WTC11 (cell line): ENCODE measurements around the gene ATOX1. TPM values are rescaled to one million over a fixed set of nuclear protein-coding genes. Genes with fewer than 3 reads are reported as not detected.
"Not testable (repeated sequence)": the region's sequence is repeated elsewhere in the genome, so short reads cannot be mapped to it uniquely, and the experiment has no call there.

Experiments
- ATAC-seq: fragments of 200-7000 bp; cut with Tn5 transposase; 2 replicates; pipeline ENCODE4 v1.10.0; 2021; ENCODE audit warnings: mild to moderate bottlenecking, moderate library complexity
- CTCF ChIA-PET: fragments of 300-600 bp; sonication (Branson Sonifier 250); formaldehyde crosslinking; loops from one replicate; lab custom pipeline; 2021; ENCODE audit warnings: antibody characterized with exemption; lab: Charles Lee
- POLR2A ChIA-PET: fragments of 350-600 bp; sonication (Branson Sonifier 250); formaldehyde crosslinking; loops from one replicate; lab custom pipeline; 2021; ENCODE audit warnings: antibody characterized with exemption; lab: Charles Lee
- DNase-seq: peaks from one replicate; pipeline ENCODE4 v3.0.0; 2021; ENCODE audit warnings: low spot score
- H3K27ac Mint-ChIP-seq: 2 replicates; pipeline ENCODE4 v1.8.0; 2021; ENCODE audit warnings: mixed read lengths
- H3K27me3 Mint-ChIP-seq: 2 replicates; pipeline ENCODE4 v1.8.0; 2021; ENCODE audit warnings: low read depth, mild to moderate bottlenecking, moderate library complexity, mixed read lengths
- H3K36me3 Mint-ChIP-seq: 2 replicates; pipeline ENCODE4 v1.8.0; 2021; ENCODE audit warnings: mixed read lengths
- H3K4me1 Mint-ChIP-seq: 2 replicates; pipeline ENCODE4 v1.8.0; 2022; ENCODE audit warnings: mixed read lengths
- H3K4me3 Mint-ChIP-seq: 2 replicates; pipeline ENCODE4 v1.8.0; 2021; ENCODE audit warnings: mild to moderate bottlenecking, moderate library complexity, mixed read lengths
- H3K9me3 Mint-ChIP-seq: 2 replicates; pipeline ENCODE4 v1.8.0; 2021; ENCODE audit warnings: mixed read lengths
- CREM ChIP-seq: sonication (generic); formaldehyde crosslinking; IDR thresholded peaks from 2 replicates; pipeline ENCODE4 v1.8.1; 2022; ENCODE audit warnings: mild to moderate bottlenecking, missing genetic modification reagents, moderate library complexity
- JAZF1 ChIP-seq: fragments of 250-450 bp; sonication (Bioruptor Pico); IDR thresholded peaks from 2 replicates; pipeline ENCODE4 v1.9.0; 2021; ENCODE audit warnings: moderate library complexity, mild to moderate bottlenecking, inconsistent platforms
- KAT7 ChIP-seq: sonication (generic); formaldehyde crosslinking; IDR thresholded peaks from 2 replicates; pipeline ENCODE4 v1.8.1; 2023; ENCODE audit warnings: missing genetic modification reagents, mild to moderate bottlenecking, borderline replicate concordance
- OVOL2 ChIP-seq: fragments of 250-450 bp; sonication (Bioruptor Pico); IDR thresholded peaks from 2 replicates; pipeline ENCODE4 v1.9.0; 2021; ENCODE audit warnings: mild to moderate bottlenecking, borderline replicate concordance
- PRRX2 ChIP-seq: fragments of 250-450 bp; sonication (Bioruptor Pico); IDR thresholded peaks from 2 replicates; pipeline ENCODE4 v1.8.0; 2021; ENCODE audit warnings: mild to moderate bottlenecking
- RORB ChIP-seq: fragments of 250-450 bp; sonication (Bioruptor Pico); IDR thresholded peaks from 2 replicates; pipeline ENCODE4 v1.9.0; 2021; ENCODE audit warnings: mild to moderate bottlenecking
- SMAD4 ChIP-seq: sonication (generic); formaldehyde crosslinking; IDR thresholded peaks from 2 replicates; pipeline ENCODE4 v1.8.0; 2022; ENCODE audit warnings: mild to moderate bottlenecking, missing genetic modification reagents
- TCF7 ChIP-seq: sonication (generic); formaldehyde crosslinking; IDR thresholded peaks from 2 replicates; pipeline ENCODE4 v1.8.0; 2022; ENCODE audit warnings: mild to moderate bottlenecking, low read depth, missing genetic modification reagents, moderate library complexity
- TP53 ChIP-seq: sonication (generic); formaldehyde crosslinking; IDR thresholded peaks from 2 replicates; pipeline ENCODE4 v1.8.1; 2023; ENCODE audit warnings: mild to moderate bottlenecking, missing genetic modification reagents
- ZNF219 ChIP-seq: sonication (generic); formaldehyde crosslinking; IDR thresholded peaks from 2 replicates; pipeline ENCODE4 v1.8.0; 2023; ENCODE audit warnings: missing genetic modification reagents, mild to moderate bottlenecking, borderline replicate concordance
- ZNF263 ChIP-seq: sonication (generic); formaldehyde crosslinking; IDR thresholded peaks from 2 replicates; pipeline ENCODE4 v1.8.1; 2022; ENCODE audit warnings: low read depth, mild to moderate bottlenecking, moderate library complexity, missing genetic modification reagents
- ZNF512 ChIP-seq: sonication (generic); formaldehyde crosslinking; IDR thresholded peaks from 2 replicates; pipeline ENCODE4 v1.8.1; 2022; ENCODE audit warnings: missing genetic modification reagents, borderline replicate concordance
- ZNF532 ChIP-seq: fragments of 250-450 bp; sonication (Bioruptor Pico); IDR thresholded peaks from 2 replicates; pipeline ENCODE4 v1.9.0; 2021; ENCODE audit warnings: mild to moderate bottlenecking, borderline replicate concordance
- total RNA-seq: library from RNA; stranded (reverse); gene quantifications from 3 replicates; pipeline ENCODE4 v1.2.3, GENCODE V29; 2021
- TF ChIP-seq, protein P1 (sequence below): sonication (generic); formaldehyde crosslinking; conservative IDR thresholded peaks from 2 replicates; pipeline ENCODE4 v1.8.1; 2022; ENCODE audit warnings: mild to moderate bottlenecking, missing genetic modification reagents
- TF ChIP-seq, protein P2 (sequence below): sonication (generic); formaldehyde crosslinking; IDR thresholded peaks from 2 replicates; pipeline ENCODE4 v1.8.0; 2023; ENCODE audit warnings: mild to moderate bottlenecking, missing genetic modification reagents
- TF ChIP-seq, protein P3 (sequence below): fragments of 250-450 bp; sonication (Bioruptor Pico); IDR thresholded peaks from 2 replicates; pipeline ENCODE4 v1.8.0; 2021; ENCODE audit warnings: mild to moderate bottlenecking
- TF ChIP-seq, protein P4 (sequence below): sonication (generic); formaldehyde crosslinking; IDR thresholded peaks from 2 replicates; pipeline ENCODE4 v1.8.1; 2023; ENCODE audit warnings: mild to moderate bottlenecking, missing genetic modification reagents, moderate library complexity
- TF ChIP-seq, protein P5 (sequence below): sonication (generic); formaldehyde crosslinking; IDR thresholded peaks from 2 replicates; pipeline ENCODE4 v1.8.1; 2022; ENCODE audit warnings: mild to moderate bottlenecking, moderate library complexity, missing genetic modification reagents

The ATOX1 gene
- total RNA-seq, 1 experiment from 2014 or later = 76.4 TPM

GRCh38 chr5:151784141-151784540, 25.7 kb upstream of the ATOX1 start:
- no peak overlapping the region for H3K4me3 Mint-ChIP-seq
- H3K27ac Mint-ChIP-seq = no peak overlapping the region
- no peaks in the 10 kb centered on the region for H3K9me3 Mint-ChIP-seq
- POLR2A ChIA-PET = interaction anchor here (0.8 kb wide), 1 partner anchor 13 kb away, joined by 3 read pairs; the partner anchor contains the start of gene G3BP1
- no peaks in the 10 kb centered on the region for H3K27me3 Mint-ChIP-seq
- peaks cover 22% of the 10 kb centered on the region for H3K36me3 Mint-ChIP-seq
- TF ChIP-seq CREM = no peak
- TF ChIP-seq ZNF532 (CRISPR knock-in tag) = no peak
- TF ChIP-seq TCF7 (CRISPR knock-in tag) = no peak
- no peak for TF ChIP-seq SMAD4 (CRISPR knock-in tag)
- TF ChIP-seq, protein P1, sequence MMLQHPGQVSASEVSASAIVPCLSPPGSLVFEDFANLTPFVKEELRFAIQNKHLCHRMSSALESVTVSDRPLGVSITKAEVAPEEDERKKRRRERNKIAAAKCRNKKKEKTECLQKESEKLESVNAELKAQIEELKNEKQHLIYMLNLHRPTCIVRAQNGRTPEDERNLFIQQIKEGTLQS = no peak
- DNase-seq (no peak), ATAC-seq (no peak)
- H3K4me1 Mint-ChIP-seq = peaks cover 64% of the 10 kb centered on the region
- CTCF ChIA-PET = interaction anchor here (1.5 kb wide), 1 partner anchor 13 kb away, joined by 4 read pairs; no protein-coding TSS in a partner anchor

GRCh38 chr5:151783664-151784063, 25.2 kb upstream of the ATOX1 start:
- H3K27me3 Mint-ChIP-seq, ATAC-seq, H3K9me3 Mint-ChIP-seq, H3K4me3 Mint-ChIP-seq, DNase-seq: not testable (repeated sequence)
- peaks cover 69% of the 10 kb centered on the region for H3K4me1 Mint-ChIP-seq
- H3K27ac Mint-ChIP-seq = 0 out of 2 replicates have a peak overlapping the region, but pooled peaks have one; percentile 27
- ChIA-PET CTCF (interaction anchor here (1.5 kb wide), 1 partner anchor 13 kb away, joined by 4 read pairs; no protein-coding TSS in a partner anchor), POLR2A (interaction anchor here (0.8 kb wide), 1 partner anchor 12 kb away, joined by 3 read pairs; the partner anchor contains the start of gene G3BP1)
- H3K36me3 Mint-ChIP-seq = peaks cover 22% of the 10 kb centered on the region

DNA sequence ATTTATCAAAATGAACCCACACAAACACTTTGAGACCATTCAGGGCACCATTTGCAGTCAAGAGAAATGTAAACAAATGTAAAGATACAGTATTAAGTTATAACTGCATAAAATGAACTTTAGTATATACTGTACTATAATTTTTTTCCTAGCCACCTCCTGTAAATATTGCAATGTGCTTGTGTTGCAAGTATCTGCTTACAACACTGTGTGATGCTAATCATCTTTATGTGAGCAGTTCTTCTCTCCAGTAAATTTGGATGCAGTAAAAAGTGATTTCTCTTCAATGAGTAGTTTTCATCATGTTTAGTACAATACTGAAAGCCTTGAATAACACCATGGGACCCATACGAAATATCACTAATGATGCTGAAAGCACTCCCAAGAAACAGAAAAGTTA, 22.8 kb upstream of the ATOX1 start:
- H3K27me3 Mint-ChIP-seq = no peaks in the 10 kb centered on the region
- ATAC-seq (no peak), DNase-seq (no peak)
- ChIA-PET CTCF (interaction anchor here (1.2 to 1.4 kb wide), 2 partner anchors 10 to 44 kb away, joined by 3 to 4 read pairs; no protein-coding TSS in a partner anchor), POLR2A (no interaction called here)
- H3K4me1 Mint-ChIP-seq = peaks cover 84% of the 10 kb centered on the region
- H3K9me3 Mint-ChIP-seq = no peaks in the 10 kb centered on the region
- no peak overlapping the region; the same call in 1 of the 2 replicates for H3K4me3 Mint-ChIP-seq
- H3K36me3 Mint-ChIP-seq = peaks cover 22% of the 10 kb centered on the region
- H3K27ac Mint-ChIP-seq = no peak overlapping the region
- TF ChIP-seq, protein P1 = no peak
- TF ChIP-seq RORB (CRISPR knock-in tag) = no peak
- TF ChIP-seq TP53 (CRISPR knock-in tag) = no peak
- TF ChIP-seq OVOL2 = no peak
- no peak for TF ChIP-seq ZNF263 (CRISPR knock-in tag)
- TF ChIP-seq JAZF1 (CRISPR knock-in tag) = no peak
- TF ChIP-seq, protein P2, sequence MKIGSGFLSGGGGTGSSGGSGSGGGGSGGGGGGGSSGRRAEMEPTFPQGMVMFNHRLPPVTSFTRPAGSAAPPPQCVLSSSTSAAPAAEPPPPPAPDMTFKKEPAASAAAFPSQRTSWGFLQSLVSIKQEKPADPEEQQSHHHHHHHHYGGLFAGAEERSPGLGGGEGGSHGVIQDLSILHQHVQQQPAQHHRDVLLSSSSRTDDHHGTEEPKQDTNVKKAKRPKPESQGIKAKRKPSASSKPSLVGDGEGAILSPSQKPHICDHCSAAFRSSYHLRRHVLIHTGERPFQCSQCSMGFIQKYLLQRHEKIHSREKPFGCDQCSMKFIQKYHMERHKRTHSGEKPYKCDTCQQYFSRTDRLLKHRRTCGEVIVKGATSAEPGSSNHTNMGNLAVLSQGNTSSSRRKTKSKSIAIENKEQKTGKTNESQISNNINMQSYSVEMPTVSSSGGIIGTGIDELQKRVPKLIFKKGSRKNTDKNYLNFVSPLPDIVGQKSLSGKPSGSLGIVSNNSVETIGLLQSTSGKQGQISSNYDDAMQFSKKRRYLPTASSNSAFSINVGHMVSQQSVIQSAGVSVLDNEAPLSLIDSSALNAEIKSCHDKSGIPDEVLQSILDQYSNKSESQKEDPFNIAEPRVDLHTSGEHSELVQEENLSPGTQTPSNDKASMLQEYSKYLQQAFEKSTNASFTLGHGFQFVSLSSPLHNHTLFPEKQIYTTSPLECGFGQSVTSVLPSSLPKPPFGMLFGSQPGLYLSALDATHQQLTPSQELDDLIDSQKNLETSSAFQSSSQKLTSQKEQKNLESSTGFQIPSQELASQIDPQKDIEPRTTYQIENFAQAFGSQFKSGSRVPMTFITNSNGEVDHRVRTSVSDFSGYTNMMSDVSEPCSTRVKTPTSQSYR (CRISPR knock-in tag) = no peak
- TF ChIP-seq, protein P3, sequence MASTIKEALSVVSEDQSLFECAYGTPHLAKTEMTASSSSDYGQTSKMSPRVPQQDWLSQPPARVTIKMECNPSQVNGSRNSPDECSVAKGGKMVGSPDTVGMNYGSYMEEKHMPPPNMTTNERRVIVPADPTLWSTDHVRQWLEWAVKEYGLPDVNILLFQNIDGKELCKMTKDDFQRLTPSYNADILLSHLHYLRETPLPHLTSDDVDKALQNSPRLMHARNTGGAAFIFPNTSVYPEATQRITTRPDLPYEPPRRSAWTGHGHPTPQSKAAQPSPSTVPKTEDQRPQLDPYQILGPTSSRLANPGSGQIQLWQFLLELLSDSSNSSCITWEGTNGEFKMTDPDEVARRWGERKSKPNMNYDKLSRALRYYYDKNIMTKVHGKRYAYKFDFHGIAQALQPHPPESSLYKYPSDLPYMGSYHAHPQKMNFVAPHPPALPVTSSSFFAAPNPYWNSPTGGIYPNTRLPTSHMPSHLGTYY (CRISPR knock-in tag) = no peak
- no peak for TF ChIP-seq PRRX2 (CRISPR knock-in tag)
- no peak for TF ChIP-seq ZNF219
- TF ChIP-seq, protein P4, sequence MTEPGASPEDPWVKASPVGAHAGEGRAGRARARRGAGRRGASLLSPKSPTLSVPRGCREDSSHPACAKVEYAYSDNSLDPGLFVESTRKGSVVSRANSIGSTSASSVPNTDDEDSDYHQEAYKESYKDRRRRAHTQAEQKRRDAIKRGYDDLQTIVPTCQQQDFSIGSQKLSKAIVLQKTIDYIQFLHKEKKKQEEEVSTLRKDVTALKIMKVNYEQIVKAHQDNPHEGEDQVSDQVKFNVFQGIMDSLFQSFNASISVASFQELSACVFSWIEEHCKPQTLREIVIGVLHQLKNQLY = no peak
- no peak for TF ChIP-seq CREM
- TF ChIP-seq ZNF512 (CRISPR knock-in tag) = no peak
- TF ChIP-seq SMAD4 (CRISPR knock-in tag) = no peak
- TF ChIP-seq, protein P5, sequence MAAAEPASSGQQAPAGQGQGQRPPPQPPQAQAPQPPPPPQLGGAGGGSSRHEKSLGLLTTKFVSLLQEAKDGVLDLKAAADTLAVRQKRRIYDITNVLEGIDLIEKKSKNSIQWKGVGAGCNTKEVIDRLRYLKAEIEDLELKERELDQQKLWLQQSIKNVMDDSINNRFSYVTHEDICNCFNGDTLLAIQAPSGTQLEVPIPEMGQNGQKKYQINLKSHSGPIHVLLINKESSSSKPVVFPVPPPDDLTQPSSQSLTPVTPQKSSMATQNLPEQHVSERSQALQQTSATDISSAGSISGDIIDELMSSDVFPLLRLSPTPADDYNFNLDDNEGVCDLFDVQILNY = no peak
- no peak for TF ChIP-seq KAT7 (CRISPR knock-in tag)
